ENCODE results near the gene SH2B2. TPM values are rescaled to one million over a fixed set of nuclear protein-coding genes. Genes with fewer than 3 reads are reported as not detected.

Gene SH2B2
- total RNA-seq, 1 experiment from 2014 or later: 12.1 TPM

- Histone ChIP-seq H2AFZ (no peak overlapping the region), H3K4me1 (replicated peaks; ENCODE audit: insufficient read depth) (0 out of 2 replicates have a peak, but pooled peaks cover 5% of the 10 kb centered on the region), H3K4me2 (no peak overlapping the region), H3K27me3 (ENCODE audit: insufficient read depth, low read depth) (no peaks in the 10 kb centered on the region), H3K79me2 (ENCODE audit: low read depth) (no peaks in the 10 kb centered on the region), H4K20me1 (ENCODE audit: insufficient read depth) (no peaks in the 10 kb centered on the region), H3K36me3 (ENCODE audit: low read depth) (no peaks in the 10 kb centered on the region), H3K9me3 (ENCODE audit: insufficient read depth, low read depth) (no peaks in the 10 kb centered on the region), H3K9me2 (ENCODE audit: insufficient read depth) (no peaks in the 10 kb centered on the region), H3K27ac (no peak overlapping the region), H3K4me3 (no peak overlapping the region), H3F3A (ENCODE audit: insufficient read depth, low read depth) (peaks cover 10% of the 10 kb centered on the region; the same call in 1 of the 2 replicates)
- ChIA-PET CTCF (interaction anchor here (0.6 kb wide), 1 partner anchor 43 kb away, joined by 6 read pairs; no protein-coding TSS in a partner anchor), POLR2A (ENCODE audit: unreplicated experiment) (no interaction called here)
- TF ChIP-seq EZH2 (IDR thresholded peaks at IDR 0.05; ENCODE audit: low read depth): no peak
- TF ChIP-seq CTCF (conservative IDR thresholded peaks at IDR 0.05): no peak
- DNase-seq: no peak
- intact Hi-C loops (cut with micrococcal nuclease; ENCODE audit: unreplicated experiment): no loop called here
- BruUV-seq (replicated peaks): no TSS peak
Measured at GRCh38 chr7:102291916-102292267, 5.2 kb downstream of the SH2B2 start.

GRCh38 chr7:102292813-102293798 is 6.4 kb downstream of the SH2B2 start:
- ChIA-PET CTCF (no interaction called here), POLR2A (ENCODE audit: unreplicated experiment) (no interaction called here)
- H3K9me3 ChIP-seq (ENCODE audit: insufficient read depth, low read depth): no peaks in the 10 kb centered on the region
- H4K20me1 ChIP-seq (ENCODE audit: insufficient read depth): no peaks in the 10 kb centered on the region
- no peak overlapping the region for H2AFZ ChIP-seq
- H3K4me3 ChIP-seq: no peak overlapping the region
- peaks cover 11% of the 10 kb centered on the region; the same call in 1 of the 2 replicates for H3F3A ChIP-seq (ENCODE audit: insufficient read depth, low read depth)
- no peak for DNase-seq
- no peak overlapping the region for H3K27ac ChIP-seq
- TF ChIP-seq CTCF (conservative IDR thresholded peaks at IDR 0.05) (no peak), EZH2 (IDR thresholded peaks at IDR 0.05; ENCODE audit: low read depth) (no peak)
- H3K36me3 ChIP-seq (ENCODE audit: low read depth): no peaks in the 10 kb centered on the region
- H3K4me2 ChIP-seq: no peak overlapping the region
- H3K79me2 ChIP-seq (ENCODE audit: low read depth): no peaks in the 10 kb centered on the region
- intact Hi-C loops (cut with micrococcal nuclease; ENCODE audit: unreplicated experiment): no loop called here
- no peaks in the 10 kb centered on the region for H3K9me2 ChIP-seq (ENCODE audit: insufficient read depth)
- H3K27me3 ChIP-seq (ENCODE audit: insufficient read depth, low read depth): no peaks in the 10 kb centered on the region
- H3K4me1 ChIP-seq (replicated peaks; ENCODE audit: insufficient read depth): 0 out of 2 replicates have a peak, but pooled peaks cover 2% of the 10 kb centered on the region
- no TSS peak for BruUV-seq (replicated peaks)

GRCh38 chr7:102294589-102294988 is 7.9 kb downstream of the SH2B2 start:
- BruUV-seq (replicated peaks): no TSS peak
- 0 out of 2 replicates have a peak, but pooled peaks cover 6% of the 10 kb centered on the region for H3F3A ChIP-seq (ENCODE audit: insufficient read depth, low read depth)
- no peak for DNase-seq
- POLR2A ChIA-PET (ENCODE audit: unreplicated experiment): no interaction called here
- no peaks in the 10 kb centered on the region for H3K9me2 ChIP-seq (ENCODE audit: insufficient read depth)
- TF ChIP-seq EZH2 (IDR thresholded peaks at IDR 0.05; ENCODE audit: low read depth) (no peak), CTCF (conservative IDR thresholded peaks at IDR 0.05) (no peak)
- no peaks in the 10 kb centered on the region for H3K27me3 ChIP-seq (ENCODE audit: insufficient read depth, low read depth)
- intact Hi-C loops (cut with micrococcal nuclease; ENCODE audit: unreplicated experiment): no loop called here
- H3K4me1 ChIP-seq (replicated peaks; ENCODE audit: insufficient read depth): no peaks in the 10 kb centered on the region
- CTCF ChIA-PET: interaction anchor here (0.6 kb wide), 1 partner anchor 11 kb away, joined by 6 read pairs; no protein-coding TSS in a partner anchor
- H3K79me2 ChIP-seq (ENCODE audit: low read depth): no peaks in the 10 kb centered on the region
- no peak overlapping the region for H3K27ac ChIP-seq
- no peaks in the 10 kb centered on the region for H4K20me1 ChIP-seq (ENCODE audit: insufficient read depth)
- no peaks in the 10 kb centered on the region for H3K9me3 ChIP-seq (ENCODE audit: insufficient read depth, low read depth)
- H3K4me2 ChIP-seq: no peak overlapping the region
- H3K36me3 ChIP-seq (ENCODE audit: low read depth): no peaks in the 10 kb centered on the region
- no peak overlapping the region for H2AFZ ChIP-seq
- no peak overlapping the region for H3K4me3 ChIP-seq

Data from PC-9 (cell line).